Activated naive CD4-positive, alpha-beta T cell treated with anti-CD3 and anti-CD28 coated beads for 36 hours (primary cell): ENCODE measurements around the gene NACAD. TPM values are rescaled to one million over a fixed set of nuclear protein-coding genes. Genes with fewer than 3 reads are reported as not detected.

Experiments used
- CTCF ChIA-PET: fragments of 350-600 bp; sonication (Branson Sonifier 250); formaldehyde crosslinking; loops from one replicate; lab custom pipeline; 2021; ENCODE audit warnings: antibody characterized with exemption; lab: Charles Lee
- DNase-seq: peaks from one replicate; pipeline ENCODE4 v3.0.0-alpha.2; 2020
- H3K27ac Mint-ChIP-seq: one replicate; pipeline ENCODE4 v1.8.0; 2021; ENCODE audit warnings: mild to moderate bottlenecking, mixed read lengths
- H3K27me3 Mint-ChIP-seq: one replicate; pipeline ENCODE4 v1.8.0; 2021; ENCODE audit warnings: low read depth, mixed read lengths
- H3K36me3 Mint-ChIP-seq: one replicate; pipeline ENCODE4 v1.8.0; 2021; ENCODE audit warnings: low read depth, mixed read lengths
- H3K4me1 Mint-ChIP-seq: one replicate; pipeline ENCODE4 v1.8.0; 2021; ENCODE audit warnings: low read depth, mixed read lengths
- H3K4me3 Mint-ChIP-seq: one replicate; pipeline ENCODE4 v1.8.0; 2021; ENCODE audit warnings: mild to moderate bottlenecking, moderate library complexity, mixed read lengths
- H3K9me3 Mint-ChIP-seq: one replicate; pipeline ENCODE4 v1.8.0; 2021; ENCODE audit warnings: mixed read lengths
- intact Hi-C: fragments of 100-400 bp; cut with micrococcal nuclease; formaldehyde crosslinking; loops from one replicate; pipeline ENCODE4 v1.15.1; 2023
- total RNA-seq, 2 experiments: library from RNA; stranded (reverse); gene quantifications; one replicate each; pipeline ENCODE4 v1.2.3, GENCODE V29; 2021

NACAD gene
- total RNA-seq, 2 experiments from 2014 or later, result 0.05 TPM

- Mint-ChIP-seq H3K9me3 (no peaks in the 10 kb centered on the region), H3K27ac (peak within 1 kb of the TSS; percentile 89), H3K4me3 (peak within 1 kb of the TSS; percentile 85), H3K4me1 (peaks cover 40% of the 10 kb centered on the region), H3K27me3 (no peaks in the 10 kb centered on the region), H3K36me3 (peaks cover 36% of the 10 kb centered on the region)
- CTCF ChIA-PET, result interaction anchor here (0.8 to 1.8 kb wide), 6 partner anchors 8 to 139 kb away, joined by 3 to 6 read pairs (median 4); no protein-coding TSS in a partner anchor
- DNase-seq, result peak; percentile 96
- intact Hi-C loops, result loop anchor here (1.0 to 2.0 kb wide), 10 partner anchors 25 to 529 kb away; partner anchors contain the start of genes H2AZ2, OGDH, PPIA and PURB
These were observed 22.8 kb upstream of the NACAD start, which contains the start of gene TBRG4 for GRCh38 chr7:45111298-45112223. TSS of gene TBRG4 (minus strand) at chr7:45111697. CDS start at chr7:45109237, 2,460 bp downstream.

- peaks cover 45% of the 10 kb centered on the region for H3K36me3 Mint-ChIP-seq
- CTCF ChIA-PET, result no interaction called here
These were observed 20.1 kb upstream of the NACAD start for GRCh38 chr7:45108863-45109262.

GRCh38 chr7:45107356-45107755 is 18.6 kb upstream of the NACAD start:
- Mint-ChIP-seq H3K36me3 (peaks cover 50% of the 10 kb centered on the region), H3K4me3 (peak overlapping the region; percentile 34), H3K4me1 (peaks cover 40% of the 10 kb centered on the region), H3K27me3 (no peaks in the 10 kb centered on the region), H3K27ac (peak overlapping the region; percentile 52), H3K9me3 (no peaks in the 10 kb centered on the region)
- intact Hi-C loops, result no loop called here
- no peak for DNase-seq
- CTCF ChIA-PET, result interaction anchor here (1.3 to 1.4 kb wide), 2 partner anchors 29 to 124 kb away, joined by 4 read pairs; no protein-coding TSS in a partner anchor

More at GRCh38 chr7:45108863-45109262, 20.1 kb upstream of the NACAD start:
- peak overlapping the region; percentile 60 for H3K4me3 Mint-ChIP-seq
- peaks cover 45% of the 10 kb centered on the region for H3K4me1 Mint-ChIP-seq
- no peaks in the 10 kb centered on the region for H3K9me3 Mint-ChIP-seq
- peak overlapping the region; percentile 65 for H3K27ac Mint-ChIP-seq
- no peaks in the 10 kb centered on the region for H3K27me3 Mint-ChIP-seq
- DNase-seq, result no peak
- intact Hi-C loops, result no loop called here

GRCh38 chr7:45106820-45107219 is 18.1 kb upstream of the NACAD start:
- peaks cover 51% of the 10 kb centered on the region for H3K36me3 Mint-ChIP-seq
- peaks cover 40% of the 10 kb centered on the region for H3K4me1 Mint-ChIP-seq
- DNase-seq, result no peak
- no peak overlapping the region for H3K4me3 Mint-ChIP-seq
- H3K27me3 Mint-ChIP-seq, result no peaks in the 10 kb centered on the region
- no peaks in the 10 kb centered on the region for H3K9me3 Mint-ChIP-seq
- intact Hi-C loops, result no loop called here
- no peak overlapping the region for H3K27ac Mint-ChIP-seq
- CTCF ChIA-PET, result interaction anchor here (0.6 to 1.4 kb wide), 3 partner anchors 29 to 123 kb away, joined by 3 to 4 read pairs (median 4); no protein-coding TSS in a partner anchor

- Mint-ChIP-seq H3K4me3 (no peak overlapping the region), H3K27me3 (no peaks in the 10 kb centered on the region), H3K9me3 (no peaks in the 10 kb centered on the region), H3K27ac (no peak overlapping the region), H3K36me3 (peaks cover 48% of the 10 kb centered on the region), H3K4me1 (peaks cover 37% of the 10 kb centered on the region)
- CTCF ChIA-PET, result interaction anchor here (0.6 kb wide), 1 partner anchor 63 kb away, joined by 4 read pairs; no protein-coding TSS in a partner anchor
- DNase-seq, result no peak
- intact Hi-C loops, result no loop called here
These were observed 16.9 kb upstream of the NACAD start for GRCh38 chr7:45105588-45106188.

GRCh38 chr7:45104844-45105587 is 16.2 kb upstream of the NACAD start:
- intact Hi-C loops, result no loop called here
- Mint-ChIP-seq H3K4me1 (peaks cover 33% of the 10 kb centered on the region), H3K4me3 (no peak overlapping the region), H3K9me3 (no peaks in the 10 kb centered on the region), H3K27ac (no peak overlapping the region), H3K27me3 (no peaks in the 10 kb centered on the region), H3K36me3 (peaks cover 42% of the 10 kb centered on the region)
- CTCF ChIA-PET, result interaction anchor here (0.6 to 0.8 kb wide), 2 partner anchors 12 to 62 kb away, joined by 3 to 4 read pairs; no protein-coding TSS in a partner anchor
- no peak for DNase-seq

- CTCF ChIA-PET, result interaction anchor here (0.8 to 1.0 kb wide), 3 partner anchors 8 to 46 kb away, joined by 3 to 4 read pairs (median 3); partner anchors contain the start of gene TBRG4
- H3K27ac Mint-ChIP-seq, result no peak overlapping the region
- H3K9me3 Mint-ChIP-seq, result no peaks in the 10 kb centered on the region
- no peaks in the 10 kb centered on the region for H3K27me3 Mint-ChIP-seq
- intact Hi-C loops, result no loop called here
- H3K36me3 Mint-ChIP-seq, result peaks cover 39% of the 10 kb centered on the region
- peaks cover 29% of the 10 kb centered on the region for H3K4me1 Mint-ChIP-seq
- H3K4me3 Mint-ChIP-seq, result no peak overlapping the region
- no peak for DNase-seq
These were observed 15.4 kb upstream of the NACAD start for GRCh38 chr7:45103958-45104843.

- H3K4me1 Mint-ChIP-seq, result peaks cover 19% of the 10 kb centered on the region
- DNase-seq, result no peak
- no peak overlapping the region for H3K27ac Mint-ChIP-seq
- CTCF ChIA-PET, result interaction anchor here (0.8 to 1.0 kb wide), 3 partner anchors 9 to 101 kb away, joined by 3 to 4 read pairs (median 4); partner anchors contain the start of gene TBRG4
- intact Hi-C loops, result no loop called here
- H3K36me3 Mint-ChIP-seq, result peaks cover 31% of the 10 kb centered on the region
- no peaks in the 10 kb centered on the region for H3K9me3 Mint-ChIP-seq
- H3K27me3 Mint-ChIP-seq, result no peaks in the 10 kb centered on the region
- no peak overlapping the region for H3K4me3 Mint-ChIP-seq
These were observed 14.3 kb upstream of the NACAD start for GRCh38 chr7:45102785-45103712.

GRCh38 chr7:45101748-45102147 is 13.0 kb upstream of the NACAD start:
- peaks cover 19% of the 10 kb centered on the region for H3K36me3 Mint-ChIP-seq
- no peaks in the 10 kb centered on the region for H3K9me3 Mint-ChIP-seq
- no peak overlapping the region for H3K4me3 Mint-ChIP-seq
- no peak for DNase-seq
- intact Hi-C loops, result no loop called here
- H3K27ac Mint-ChIP-seq, result no peak overlapping the region
- peaks cover 6% of the 10 kb centered on the region for H3K4me1 Mint-ChIP-seq
- CTCF ChIA-PET, result no interaction called here
- no peaks in the 10 kb centered on the region for H3K27me3 Mint-ChIP-seq

GRCh38 chr7:45100761-45101480 is 12.2 kb upstream of the NACAD start:
- H3K36me3 Mint-ChIP-seq, result peaks cover 19% of the 10 kb centered on the region
- peaks cover 2% of the 10 kb centered on the region for H3K4me1 Mint-ChIP-seq
- intact Hi-C loops, result no loop called here
- no peak overlapping the region for H3K4me3 Mint-ChIP-seq
- no peak for DNase-seq
- H3K27ac Mint-ChIP-seq, result no peak overlapping the region
- CTCF ChIA-PET, result no interaction called here
- H3K27me3 Mint-ChIP-seq, result no peaks in the 10 kb centered on the region
- H3K9me3 Mint-ChIP-seq, result no peaks in the 10 kb centered on the region
